Stimulated activated CD4-positive, alpha-beta T cell treated with anti-CD3 and anti-CD28 coated beads, Interleukin-4, amount 100 ng/mL, for 24 hours (primary cell): Measurements from ENCODE around the gene PTH.

ENCODE experiments used
- DNase-seq: peaks from one replicate; pipeline ENCODE4 v3.0.0-alpha.2; 2020

Gene PTH

GRCh38 chr11:13495929-13496328 lies at the start of gene PTH:
Gene PTH (minus strand): TSS chr11:13495997. CDS start chr11:13492855, 3,142 bp downstream.
- DNase-seq: no peak

GRCh38 chr11:13538044-13538443 lies 42.2 kb upstream of the PTH start:
- no peak for DNase-seq

GRCh38 chr11:13535819-13536218 lies 40.0 kb upstream of the PTH start:
- no peak for DNase-seq

- DNase-seq: no peak
Measured at GRCh38 chr11:13534358-13534757, 38.6 kb upstream of the PTH start.

- no peak for DNase-seq
Measured at GRCh38 chr11:13525257-13525656, 29.5 kb upstream of the PTH start.

- DNase-seq: no peak
Measured at GRCh38 chr11:13503393-13503792, 7.6 kb upstream of the PTH start.

GRCh38 chr11:13502492-13502891 lies 6.7 kb upstream of the PTH start:
- DNase-seq: no peak

GRCh38 chr11:13494051-13494450 lies 1.7 kb downstream of the PTH start:
- no peak for DNase-seq

- no peak for DNase-seq
Measured at GRCh38 chr11:13487661-13488030, 8.2 kb downstream of the PTH start.

GRCh38 chr11:13486926-13487660 lies 8.7 kb downstream of the PTH start:
- peak; percentile 54 for DNase-seq

- no peak for DNase-seq
Measured at GRCh38 chr11:13480198-13480597, 15.6 kb downstream of the PTH start.

- DNase-seq: no peak
Measured at GRCh38 chr11:13479688-13480087, 16.1 kb downstream of the PTH start.

GRCh38 chr11:13475091-13475490 lies 20.7 kb downstream of the PTH start:
- DNase-seq: no peak

- no peak for DNase-seq
Measured at GRCh38 chr11:13473013-13473722, 22.6 kb downstream of the PTH start.

GRCh38 chr11:13468750-13469149 lies 27.0 kb downstream of the PTH start:
- DNase-seq: no peak

GRCh38 chr11:13465909-13466371 lies 29.9 kb downstream of the PTH start:
- DNase-seq: peak; percentile 6

GRCh38 chr11:13463779-13464290 lies 32.0 kb downstream of the PTH start:
- no peak for DNase-seq

GRCh38 chr11:13462901-13463778 lies 32.7 kb downstream of the PTH start, which contains the start of gene BTBD10:
Gene BTBD10 (minus strand): TSS chr11:13463222. CDS start chr11:13445124, 18,098 bp downstream.
- peak; percentile 92 for DNase-seq

GRCh38 chr11:13462311-13462900 lies 33.4 kb downstream of the PTH start:
- peak; percentile 61 for DNase-seq

GRCh38 chr11:13461291-13461690 lies 34.5 kb downstream of the PTH start:
- no peak for DNase-seq

GRCh38 chr11:13450832-13451397 lies 44.9 kb downstream of the PTH start:
- no peak for DNase-seq

GRCh38 chr11:13449522-13449921 lies 46.3 kb downstream of the PTH start:
- no peak for DNase-seq
